HG03159 (cell line): ENCODE results near the gene METAP2.

Source experiments
- ATAC-seq: cut with Tn5 transposase; IDR thresholded peaks from one replicate; pipeline ENCODE4 v1.9.1; 2021; ENCODE audit warnings: mild to moderate bottlenecking, moderate library complexity; ENCODE audit not compliant: unreplicated experiment

Gene METAP2

GRCh38 chr12:95509300-95509699 lies 35.3 kb downstream of the METAP2 start:
- ATAC-seq: no peak

- no peak for ATAC-seq
These were observed 38.0 kb downstream of the METAP2 start for GRCh38 chr12:95511977-95512376.

GRCh38 chr12:95513599-95513998 lies 39.6 kb downstream of the METAP2 start:
- no peak for ATAC-seq

GRCh38 chr12:95515197-95515596 lies 41.2 kb downstream of the METAP2 start:
- ATAC-seq: no peak

- no peak for ATAC-seq
These were observed 42.8 kb downstream of the METAP2 start for GRCh38 chr12:95516757-95517156.

- ATAC-seq: no peak
These were observed 43.3 kb downstream of the METAP2 start for GRCh38 chr12:95517246-95517645.

GRCh38 chr12:95518944-95519343 lies 45.0 kb downstream of the METAP2 start:
- no peak for ATAC-seq

- no peak for ATAC-seq
These were observed 46.9 kb downstream of the METAP2 start for GRCh38 chr12:95520816-95521215.

GRCh38 chr12:95522692-95523091 lies 48.7 kb downstream of the METAP2 start:
- no peak for ATAC-seq

- no peak for ATAC-seq
These were observed 54.5 kb downstream of the METAP2 start for GRCh38 chr12:95528431-95528830.

- ATAC-seq: no peak
These were observed 55.8 kb downstream of the METAP2 start for GRCh38 chr12:95529693-95530225.

- no peak for ATAC-seq
These were observed 58.9 kb downstream of the METAP2 start for GRCh38 chr12:95532851-95533250.

GRCh38 chr12:95533985-95534384 lies 60.0 kb downstream of the METAP2 start:
- no peak for ATAC-seq

- no peak for ATAC-seq
These were observed 64.1 kb downstream of the METAP2 start for GRCh38 chr12:95538006-95538405.

- no peak for ATAC-seq
These were observed 64.7 kb downstream of the METAP2 start for GRCh38 chr12:95538656-95539055.

- no peak for ATAC-seq
These were observed 67.5 kb downstream of the METAP2 start for GRCh38 chr12:95541436-95541835.

GRCh38 chr12:95543305-95543704 lies 69.4 kb downstream of the METAP2 start:
- no peak for ATAC-seq

- no peak for ATAC-seq
These were observed 70.8 kb downstream of the METAP2 start for GRCh38 chr12:95544756-95545155.

GRCh38 chr12:95545303-95545702 lies 71.4 kb downstream of the METAP2 start:
- no peak for ATAC-seq

GRCh38 chr12:95545731-95546490 lies 72.0 kb downstream of the METAP2 start:
- ATAC-seq: no peak

- ATAC-seq: no peak
These were observed 72.5 kb downstream of the METAP2 start for GRCh38 chr12:95546491-95546813.

GRCh38 chr12:95547522-95548055 lies 73.6 kb downstream of the METAP2 start:
- no peak for ATAC-seq
